HG03565 (cell line): ENCODE results near the gene CD300LB.
"Not testable (repeated sequence)": the region's sequence is repeated elsewhere in the genome, so short reads cannot be mapped to it uniquely, and the experiment has no call there.

Experiments used
- ATAC-seq: cut with Tn5 transposase; IDR thresholded peaks from one replicate; pipeline ENCODE4 v1.9.1; 2021; ENCODE audit warnings: mild to moderate bottlenecking, moderate library complexity; ENCODE audit not compliant: unreplicated experiment

CD300LB gene

GRCh38 chr17:74499992-74500391 is 31.3 kb downstream of the CD300LB start:
- no peak for ATAC-seq

- no peak for ATAC-seq
Observed at GRCh38 chr17:74497471-74497870, 33.8 kb downstream of the CD300LB start.

- ATAC-seq: no peak
Observed at GRCh38 chr17:74493331-74493833, 37.9 kb downstream of the CD300LB start.

GRCh38 chr17:74491626-74492025 is 39.6 kb downstream of the CD300LB start:
- ATAC-seq: no peak

GRCh38 chr17:74490716-74491115 is 40.6 kb downstream of the CD300LB start:
- no peak for ATAC-seq

GRCh38 chr17:74488276-74488675 is 43.0 kb downstream of the CD300LB start:
- ATAC-seq: not testable (repeated sequence)

- ATAC-seq: no peak
Observed at GRCh38 chr17:74485841-74486240, 45.4 kb downstream of the CD300LB start.

- no peak for ATAC-seq
Observed at GRCh38 chr17:74485022-74485743, 46.1 kb downstream of the CD300LB start.

- ATAC-seq: no peak
Observed at GRCh38 chr17:74484066-74484465, 47.2 kb downstream of the CD300LB start.

- ATAC-seq: no peak
Observed at GRCh38 chr17:74481621-74482020, 49.7 kb downstream of the CD300LB start.

GRCh38 chr17:74480290-74480689 is 51.0 kb downstream of the CD300LB start:
- ATAC-seq: no peak

- ATAC-seq: no peak
Observed at GRCh38 chr17:74478420-74479100, 52.7 kb downstream of the CD300LB start.

GRCh38 chr17:74477411-74477810 is 53.9 kb downstream of the CD300LB start:
- ATAC-seq: no peak

- ATAC-seq: no peak
Observed at GRCh38 chr17:74475189-74475588, 56.1 kb downstream of the CD300LB start.

- ATAC-seq: no peak
Observed at GRCh38 chr17:74474043-74474792, 57.1 kb downstream of the CD300LB start.

GRCh38 chr17:74473294-74473693 is 58.0 kb downstream of the CD300LB start:
- no peak for ATAC-seq

GRCh38 chr17:74472890-74473289 is 58.4 kb downstream of the CD300LB start:
- no peak for ATAC-seq

- no peak for ATAC-seq
Observed at GRCh38 chr17:74471341-74471740, 59.9 kb downstream of the CD300LB start.
